SH-SY5Y (cell line): ENCODE results near the gene PDE4D.

Experiments
- GATA2 ChIP-seq: IDR thresholded peaks from 2 replicates; pipeline ENCODE4 v1.6.1; 2011; ENCODE audit warnings: mild to moderate bottlenecking, low read depth, low read length
- GATA3 ChIP-seq: IDR thresholded peaks from 2 replicates; pipeline ENCODE4 v1.6.1; 2011; ENCODE audit warnings: low read depth, mild to moderate bottlenecking, low read length, moderate library complexity

- TF ChIP-seq GATA3 (no peak), GATA2 (no peak)
Measured at GRCh38 chr5:59286510-59286909, 607.0 kb downstream of the PDE4D start.
